Hepatocyte (in vitro differentiated cells): ENCODE results near the gene INO80D.

Experiments
- CTCF ChIP-seq: fragments of 200-600 bp; sonication (generic); IDR thresholded peaks from 2 replicates; pipeline ENCODE4 v1.5.1; 2016; ENCODE audit warnings: antibody characterized with exemption, mild to moderate bottlenecking; ENCODE audit not compliant: poor library complexity
- EZH2 ChIP-seq: fragments of 200-600 bp; sonication (generic); IDR thresholded peaks from 2 replicates; pipeline ENCODE4 v1.6.1; 2016; ENCODE audit warnings: antibody characterized with exemption, mild to moderate bottlenecking, borderline replicate concordance

GRCh38 chr2:205984381-205984780 is 101.6 kb downstream of the INO80D start:
- no peak for TF ChIP-seq CTCF
- TF ChIP-seq EZH2 = no peak
